IgD-negative memory B cell (primary cell): ENCODE data around the gene BOD1L2. TPM values are rescaled to one million over a fixed set of nuclear protein-coding genes. Genes with fewer than 3 reads are reported as not detected.

Source experiments
- H3K27ac Mint-ChIP-seq, 3 donors: one replicate each; pipeline ENCODE4 v1.8.0; 2020 to 2022; ENCODE audit warnings: mild to moderate bottlenecking in 3 of 3, mixed read lengths in 3 of 3, moderate library complexity in 1 of 3
- H3K27me3 Mint-ChIP-seq: one replicate; pipeline ENCODE4 v1.8.0; 2021; ENCODE audit warnings: mixed read lengths
- H3K36me3 Mint-ChIP-seq: one replicate; pipeline ENCODE4 v1.8.0; 2020; ENCODE audit warnings: mild to moderate bottlenecking, mixed read lengths
- H3K4me1 Mint-ChIP-seq, 3 donors: one replicate each; pipeline ENCODE4 v1.8.0; 2020 to 2022; ENCODE audit warnings: mixed read lengths in 3 of 3, mild to moderate bottlenecking in 1 of 3
- H3K4me3 Mint-ChIP-seq, 4 donors: one replicate each; pipeline ENCODE4 v1.8.0; 2020 to 2022; ENCODE audit warnings: mild to moderate bottlenecking in 4 of 4, mixed read lengths in 4 of 4, moderate library complexity in 3 of 4
- H3K9me3 Mint-ChIP-seq, 3 donors: one replicate each; pipeline ENCODE4 v1.8.0; 2020 to 2021; ENCODE audit warnings: mixed read lengths in 3 of 3, mild to moderate bottlenecking in 1 of 3
- polyA plus RNA-seq: library from polyadenylated mRNA; unstranded; fragments of 300-500 nt; fragmentation: Illumina TruSeq; gene quantifications from one replicate; pipeline ENCODE4 v1.2.3, GENCODE V29; 2021

The BOD1L2 gene
- polyA plus RNA-seq, 1 donor from 2014 or later = not detected

DNA sequence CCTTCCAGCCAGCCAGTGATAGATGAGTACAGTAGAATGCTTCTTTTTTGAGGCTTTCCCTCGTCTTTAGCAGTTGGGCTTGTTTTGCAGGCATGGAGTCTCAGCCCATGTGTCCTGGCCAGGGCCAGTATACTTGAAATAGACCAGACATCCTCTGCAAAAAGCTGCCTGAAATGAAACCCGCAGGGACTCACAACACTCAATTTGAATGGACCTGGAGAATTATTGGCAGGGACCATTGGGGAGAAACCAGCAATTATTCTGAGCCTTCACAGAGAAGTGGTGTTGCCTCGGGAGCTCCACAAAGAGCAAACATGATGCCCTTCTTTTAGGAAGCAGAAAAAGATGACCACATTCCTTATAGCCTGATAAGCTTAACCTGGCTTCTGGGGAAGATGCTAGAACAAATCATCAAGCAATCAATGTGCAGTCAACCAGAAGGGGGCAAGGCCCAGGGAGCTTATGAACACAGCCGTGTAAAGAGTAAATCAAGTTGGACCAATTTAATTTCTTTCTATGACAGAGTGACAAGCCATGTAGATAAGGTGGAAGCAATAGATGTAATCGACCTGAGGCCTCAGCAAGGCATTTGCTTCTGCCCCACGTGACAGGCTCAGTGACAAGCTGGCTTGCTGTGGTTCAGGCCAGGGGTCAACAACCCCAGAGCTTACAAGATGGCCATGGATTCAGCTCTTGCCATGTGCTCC, 42.1 kb downstream of the BOD1L2 start:
- Mint-ChIP-seq H3K36me3 (no peaks in the 10 kb centered on the region), H3K27me3 (peaks cover 3% of the 10 kb centered on the region), H3K27ac (no peak overlapping the region), H3K4me3 (no peak overlapping the region), H3K9me3 (peaks cover 8 to 32% (median 14%) of the 10 kb centered on the region in 3 donors), H3K4me1 (no peaks in the 10 kb centered on the region)

DNA sequence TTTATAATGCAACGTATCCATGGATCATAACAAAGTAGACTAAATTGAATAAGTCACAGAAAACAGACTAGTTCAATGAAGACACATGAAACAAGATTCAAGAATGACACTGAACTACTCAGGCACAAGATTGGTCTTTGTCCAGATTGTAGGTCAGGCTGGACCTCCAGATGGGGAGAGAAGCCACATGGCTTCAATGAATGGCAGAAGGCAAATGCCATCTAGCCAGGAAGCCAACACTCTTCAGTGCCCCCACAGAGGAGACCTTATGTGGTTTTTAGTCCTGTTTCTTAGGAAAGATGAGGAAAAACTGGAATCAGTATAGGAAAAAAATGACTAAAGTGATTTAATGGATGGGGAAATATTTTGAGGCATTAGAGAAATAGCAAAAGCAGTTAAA, 43.1 kb downstream of the BOD1L2 start:
- Mint-ChIP-seq H3K27me3 (peaks cover 3% of the 10 kb centered on the region), H3K9me3 (peaks cover 6 to 27% (median 11%) of the 10 kb centered on the region in 3 donors), H3K27ac (no peak overlapping the region), H3K36me3 (no peaks in the 10 kb centered on the region), H3K4me3 (no peak overlapping the region), H3K4me1 (no peaks in the 10 kb centered on the region)

DNA sequence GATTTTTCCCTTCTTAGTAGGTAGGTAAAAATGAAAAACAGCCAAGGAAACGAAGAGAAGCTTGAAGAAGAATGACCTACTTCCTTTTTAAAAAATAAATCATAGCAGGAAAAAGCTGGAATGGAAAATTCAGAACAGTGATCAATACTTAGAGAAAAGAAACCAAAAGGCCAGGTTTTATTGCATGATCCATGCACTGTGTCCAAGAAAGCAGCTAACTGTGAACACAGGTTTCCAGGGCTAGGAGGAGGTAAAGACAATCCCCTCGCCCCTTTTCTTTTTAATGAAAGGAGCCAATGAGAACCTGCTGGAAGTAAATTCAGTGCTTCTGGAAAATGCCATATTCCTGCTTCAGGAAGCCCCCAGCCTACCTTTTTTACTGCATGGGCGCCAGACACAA, 47.2 kb downstream of the BOD1L2 start:
- Mint-ChIP-seq H3K27ac (no peak overlapping the region), H3K4me3 (no peak overlapping the region), H3K9me3 (peaks cover 0 to 8% (median 2%) of the 10 kb centered on the region in 3 donors), H3K36me3 (no peaks in the 10 kb centered on the region), H3K4me1 (no peaks in the 10 kb centered on the region), H3K27me3 (peaks cover 5% of the 10 kb centered on the region)

DNA sequence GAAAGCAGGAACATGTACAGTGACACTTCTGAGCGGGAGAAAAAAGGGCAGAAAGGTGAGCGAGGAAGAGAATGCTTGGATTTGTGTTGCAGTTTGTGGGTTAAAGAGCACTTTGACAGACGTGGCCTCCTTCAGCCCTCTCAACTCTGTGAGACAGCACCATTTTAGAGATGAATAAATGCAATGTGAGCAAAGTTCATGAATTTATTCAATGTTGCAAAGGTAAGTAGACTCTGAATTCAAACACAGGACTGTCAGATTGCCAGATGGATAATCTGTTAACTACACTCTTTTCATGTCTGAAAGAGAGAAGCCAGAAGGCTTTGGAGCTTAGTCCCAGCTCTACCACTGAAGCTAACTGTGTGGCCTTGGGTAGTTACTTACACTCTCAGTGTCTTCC, 47.7 kb downstream of the BOD1L2 start:
- peaks cover 0 to 8% (median 2%) of the 10 kb centered on the region in 3 donors for H3K9me3 Mint-ChIP-seq
- peaks cover 5% of the 10 kb centered on the region for H3K27me3 Mint-ChIP-seq
- H3K4me3 Mint-ChIP-seq = no peak overlapping the region
- H3K27ac Mint-ChIP-seq = no peak overlapping the region
- no peaks in the 10 kb centered on the region for H3K4me1 Mint-ChIP-seq
- H3K36me3 Mint-ChIP-seq = no peaks in the 10 kb centered on the region

DNA sequence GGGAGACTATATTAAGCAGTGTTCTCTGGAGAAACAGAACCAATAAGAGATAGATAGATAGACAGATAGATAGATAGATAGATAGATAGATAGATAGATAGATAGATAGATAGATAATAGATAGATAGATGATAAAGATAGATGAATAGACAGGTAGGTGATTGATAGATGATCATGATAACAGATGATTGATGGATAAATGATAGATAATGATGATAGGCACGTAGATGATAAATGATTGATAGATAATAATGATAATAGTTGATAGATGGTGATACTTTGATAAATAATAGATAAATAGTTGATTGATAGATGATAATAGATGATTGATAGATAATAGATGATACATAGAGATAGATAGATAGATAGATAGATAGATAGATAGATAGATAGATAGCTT, 48.5 kb downstream of the BOD1L2 start:
- Mint-ChIP-seq H3K27ac (no peak overlapping the region), H3K27me3 (peaks cover 5% of the 10 kb centered on the region), H3K4me1 (no peaks in the 10 kb centered on the region), H3K9me3 (peaks cover 0 to 8% (median 2%) of the 10 kb centered on the region in 3 donors), H3K36me3 (no peaks in the 10 kb centered on the region), H3K4me3 (no peak overlapping the region)

DNA sequence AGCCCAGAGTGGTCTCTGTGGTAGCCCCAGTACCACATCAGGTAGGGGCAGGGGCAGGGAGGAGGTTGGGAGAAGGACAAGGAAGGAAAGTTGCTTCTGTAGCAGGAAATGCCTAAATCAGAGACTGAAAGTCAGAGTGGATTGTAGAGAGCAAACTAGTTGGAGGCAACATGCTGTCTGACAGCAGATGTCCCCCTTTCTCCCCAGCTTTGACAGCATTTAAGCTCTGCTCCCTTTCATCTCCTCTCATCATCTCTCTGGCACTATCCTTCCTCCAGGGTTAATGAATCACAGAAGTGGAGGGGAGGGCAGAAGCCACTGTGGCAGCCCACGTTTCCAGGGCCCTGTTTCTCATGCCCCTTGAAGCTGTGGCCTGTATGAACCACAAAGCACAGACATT, 50.4 kb downstream of the BOD1L2 start:
- no peak overlapping the region for H3K4me3 Mint-ChIP-seq

DNA sequence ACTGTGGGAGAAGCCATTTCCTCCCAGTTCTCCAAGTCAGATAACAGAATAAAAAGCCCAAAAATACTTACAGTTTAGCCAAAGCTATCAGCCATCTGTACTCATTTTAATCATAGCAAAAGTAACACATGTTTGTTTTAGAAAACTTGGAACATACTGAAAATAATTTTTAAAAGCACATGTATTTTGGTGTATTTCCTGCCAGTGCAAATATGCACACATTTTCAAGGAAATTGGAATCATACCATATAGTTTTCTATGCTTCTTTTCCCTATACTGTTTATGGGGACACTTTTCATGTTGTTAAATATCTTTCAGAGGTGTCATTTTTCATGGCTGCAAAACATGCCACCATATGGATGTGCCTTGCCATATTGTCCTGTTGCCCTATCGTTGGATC, 51.2 kb downstream of the BOD1L2 start:
- Mint-ChIP-seq H3K9me3 (peaks cover 0 to 2% (median 0%) of the 10 kb centered on the region in 3 donors), H3K4me1 (no peaks in the 10 kb centered on the region), H3K27ac (no peak overlapping the region), H3K4me3 (no peak overlapping the region), H3K27me3 (peaks cover 7% of the 10 kb centered on the region), H3K36me3 (no peaks in the 10 kb centered on the region)

More for the DNA sequence above, 50.4 kb downstream of the BOD1L2 start:
- no peak overlapping the region for H3K27ac Mint-ChIP-seq
- H3K9me3 Mint-ChIP-seq = peaks cover 0 to 2% (median 0%) of the 10 kb centered on the region in 3 donors
- H3K4me1 Mint-ChIP-seq = no peaks in the 10 kb centered on the region
- no peaks in the 10 kb centered on the region for H3K36me3 Mint-ChIP-seq
- peaks cover 7% of the 10 kb centered on the region for H3K27me3 Mint-ChIP-seq

Other genes with a start within 250 kb of the BOD1L2 start
- not detected for gene ST8SIA3, start 205.5 kb downstream of the BOD1L2 start, polyA plus RNA-seq